K562 (cell line): Measurements from ENCODE around the gene KAT5. TPM values are rescaled to one million over a fixed set of nuclear protein-coding genes. Genes with fewer than 3 reads are reported as not detected.

Source experiments
- BMI1 ChIP-seq: fragments of 150-350 bp; IDR thresholded peaks from 2 replicates; pipeline ENCODE4 v1.6.1; 2014; ENCODE audit warnings: low read length
- CBX2 ChIP-seq: fragments of 200-600 bp; sonication (generic); IDR thresholded peaks from one replicate; pipeline ENCODE4 v1.6.1; 2012; ENCODE audit warnings: mild to moderate bottlenecking, low read length, inconsistent platforms; ENCODE audit not compliant: insufficient read depth, poor library complexity, severe bottlenecking
- CGGBP1 ChIP-seq: fragments of 250-450 bp; sonication (Bioruptor Pico); IDR thresholded peaks from 2 replicates; pipeline ENCODE4 v1.9.0; 2021; ENCODE audit warnings: mild to moderate bottlenecking
- CUX1 ChIP-seq: fragments of 200-800 bp; sonication (Bioruptor generic); IDR thresholded peaks from 2 replicates; pipeline ENCODE4 v1.6.1; 2016; ENCODE audit warnings: missing genetic modification characterization, missing compliant biosample characterization
- EGR1 ChIP-seq: fragments of 450-650 bp; conservative IDR thresholded peaks from 2 replicates; pipeline ENCODE4 v1.6.1; 2017; ENCODE audit warnings: mild to moderate bottlenecking
- ERF ChIP-seq: fragments of 450-650 bp; formaldehyde crosslinking; IDR thresholded peaks from 2 replicates; pipeline ENCODE4 v1.4.0; 2020; ENCODE audit warnings: mild to moderate bottlenecking, mixed read lengths
- ETV1 ChIP-seq: fragments of 450-650 bp; conservative IDR thresholded peaks from 2 replicates; pipeline ENCODE4 v1.6.1; 2016; ENCODE audit warnings: missing genetic modification characterization, control low read depth, low read depth, missing compliant biosample characterization
- HNRNPLL ChIP-seq: fragments of 200-400 bp; formaldehyde crosslinking; IDR thresholded peaks from 2 replicates; pipeline ENCODE4 v1.6.1; 2017; ENCODE audit warnings: low read length, low read depth, mild to moderate bottlenecking; ENCODE audit not compliant: poor library complexity, severe bottlenecking
- KLF1 ChIP-seq: fragments of 450-650 bp; IDR thresholded peaks from 2 replicates; pipeline ENCODE4 v1.6.1; 2016; ENCODE audit warnings: missing genetic modification characterization, missing compliant biosample characterization
- MEF2D ChIP-seq: conservative IDR thresholded peaks from 2 replicates; pipeline ENCODE4 v1.6.1; 2016; ENCODE audit warnings: low read depth, missing genetic modification characterization, missing compliant biosample characterization
- NFATC3 ChIP-seq: fragments of 450-650 bp; IDR thresholded peaks from 2 replicates; pipeline ENCODE4 v1.6.1; 2017; ENCODE audit warnings: mild to moderate bottlenecking
- NFE2L1 ChIP-seq: fragments of 450-650 bp; IDR thresholded peaks from 2 replicates; pipeline ENCODE4 v1.6.1; 2016; ENCODE audit warnings: missing genetic modification characterization, low read depth, mild to moderate bottlenecking, missing compliant biosample characterization, moderate library complexity, borderline replicate concordance
- NONO ChIP-seq, 2 experiments: fragments of 200-400 bp in 1 of 2; fragments of 450-650 bp in 1 of 2; formaldehyde crosslinking in 1 of 2; IDR thresholded peaks; 2 replicates each; pipeline ENCODE4 v1.6.1; 2017; ENCODE audit warnings: low read depth in 2 of 2, mild to moderate bottlenecking in 2 of 2, moderate library complexity in 2 of 2, low read length in 1 of 2
- PKNOX1 ChIP-seq: fragments of 450-650 bp; IDR thresholded peaks from 2 replicates; pipeline ENCODE4 v1.6.1; 2016
- PML ChIP-seq: IDR thresholded peaks from 2 replicates; pipeline ENCODE4 v1.6.1; 2012; ENCODE audit warnings: low read length, inconsistent platforms
- PTBP1 ChIP-seq: fragments of 200-400 bp; formaldehyde crosslinking; IDR thresholded peaks from 2 replicates; pipeline ENCODE4 v1.6.1; 2017; ENCODE audit warnings: low read depth, low read length
- RFX5 ChIP-seq: IDR thresholded peaks from 2 replicates; pipeline ENCODE4 v1.6.1; 2011; ENCODE audit warnings: low read depth, mild to moderate bottlenecking, improper control_type of control experiment, low read length
- THRAP3 ChIP-seq: fragments of 450-650 bp; IDR thresholded peaks from 2 replicates; pipeline ENCODE4 v1.6.1; 2016; ENCODE audit warnings: mild to moderate bottlenecking, inconsistent platforms, borderline replicate concordance
- ZNF174 ChIP-seq: fragments of 250-450 bp; sonication (Bioruptor Pico); IDR thresholded peaks from 2 replicates; pipeline ENCODE4 v1.4.0; 2020; ENCODE audit warnings: mild to moderate bottlenecking
- ZNF436 ChIP-seq: fragments of 250-450, 450-650 bp; sonication (Bioruptor Pico); formaldehyde crosslinking; IDR thresholded peaks from 2 replicates; pipeline ENCODE4 v1.7.0; 2020; ENCODE audit warnings: mild to moderate bottlenecking
- ZNF57 ChIP-seq: fragments of 450-650 bp; formaldehyde crosslinking; IDR thresholded peaks from 2 replicates; pipeline ENCODE4 v1.4.0; 2020; ENCODE audit warnings: mild to moderate bottlenecking, moderate library complexity
- polyA plus RNA-seq, 8 experiments: library from polyadenylated mRNA; depleted of rRNA in 4 of 8; stranded (reverse) in 5 of 8; unstranded in 3 of 8; fragments of >200 nt; fragmentation: Nextera tagmentation in 2 of 8; fragmentation: Illumina TruSeq in 1 of 8; extraction: Ambion mirVana in 2 of 8; extraction: Trizol in 1 of 8; gene quantifications; 2 replicates each; pipeline versions ENCODE4 v1.2.1 to v1.2.3, GENCODE V29; 2011 to 2014; ENCODE audit warnings: inconsistent platforms in 1 of 8, missing spikeins in 1 of 8
- total RNA-seq, 7 experiments: library from RNA; depleted of rRNA in 6 of 7; stranded (reverse); fragments of >200 nt in 6 of 7; fragmentation: Illumina TruSeq in 2 of 7; extraction: Trizol in 2 of 7; gene quantifications; 2 replicates each; pipeline versions ENCODE4 v1.2.1 to v1.2.3, GENCODE V29; 2011 to 2021; ENCODE audit warnings: low replicate concordance in 1 of 7
- TF ChIP-seq, protein P1 (sequence below): fragments of 450-650 bp; formaldehyde crosslinking; IDR thresholded peaks from 2 replicates; pipeline ENCODE4 v1.4.0; 2020; ENCODE audit warnings: mild to moderate bottlenecking, moderate library complexity

KAT5 gene
- total and polyA plus RNA-seq, 9 of the 15 experiments (the other 6 are each of a cell fraction or from before 2014, with no cell fraction given): 3.6 to 76.8 (median 52.7) TPM

DNA sequence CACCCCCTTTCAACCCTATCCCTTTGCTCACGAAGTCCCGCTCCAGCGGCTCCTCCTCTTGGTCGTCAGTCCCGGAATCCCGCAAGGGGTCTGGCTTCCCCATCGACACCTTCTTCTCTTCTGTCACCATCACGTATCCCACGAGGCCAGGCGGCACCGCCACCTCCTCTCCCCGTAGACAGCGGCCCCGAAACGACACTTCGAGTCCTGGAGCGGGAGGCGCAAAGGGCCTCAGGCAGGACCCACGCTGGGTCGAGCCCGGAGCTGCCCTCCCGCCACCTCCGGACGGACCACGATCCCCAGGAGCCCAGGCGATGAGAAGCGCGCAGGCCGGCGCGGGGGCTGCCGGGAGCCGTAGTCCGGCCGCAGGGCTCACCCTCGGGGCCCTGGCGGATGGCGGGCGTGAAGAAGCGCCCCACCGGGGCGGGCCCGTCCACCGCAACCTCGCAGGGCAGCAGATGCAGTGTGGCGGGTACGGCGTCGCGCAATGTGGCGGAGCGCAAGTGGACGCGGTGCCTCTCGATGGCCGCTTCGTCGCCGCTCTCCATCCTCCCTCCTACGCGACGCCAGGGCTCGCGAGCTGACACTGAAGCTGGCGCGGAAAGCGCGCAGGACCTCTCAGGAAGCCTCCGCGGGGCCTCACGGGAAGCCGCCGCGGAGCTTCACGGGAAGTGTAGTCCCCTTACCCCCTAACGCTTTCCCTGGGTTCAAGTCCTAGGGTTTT lies 8.3 kb downstream of the KAT5 start, which contains the start of gene RNASEH2C (continued):
- peak; percentile 70 to 96 for TF ChIP-seq NONO (IDR thresholded peaks at IDR 0.05; ENCODE audit: low read depth in 2 of 2, low read length in 1 of 2)
- peak; percentile 78 for TF ChIP-seq HNRNPLL
- peak; percentile 61 for TF ChIP-seq PML
- no peak for TF ChIP-seq CUX1 (CRISPR knock-in tag)
- TF ChIP-seq PTBP1: no peak
- TF ChIP-seq, protein P1, sequence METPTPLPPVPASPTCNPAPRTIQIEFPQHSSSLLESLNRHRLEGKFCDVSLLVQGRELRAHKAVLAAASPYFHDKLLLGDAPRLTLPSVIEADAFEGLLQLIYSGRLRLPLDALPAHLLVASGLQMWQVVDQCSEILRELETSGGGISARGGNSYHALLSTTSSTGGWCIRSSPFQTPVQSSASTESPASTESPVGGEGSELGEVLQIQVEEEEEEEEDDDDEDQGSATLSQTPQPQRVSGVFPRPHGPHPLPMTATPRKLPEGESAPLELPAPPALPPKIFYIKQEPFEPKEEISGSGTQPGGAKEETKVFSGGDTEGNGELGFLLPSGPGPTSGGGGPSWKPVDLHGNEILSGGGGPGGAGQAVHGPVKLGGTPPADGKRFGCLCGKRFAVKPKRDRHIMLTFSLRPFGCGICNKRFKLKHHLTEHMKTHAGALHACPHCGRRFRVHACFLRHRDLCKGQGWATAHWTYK (CRISPR knock-in tag): peak; percentile 67; the same call in 1 of the 2 replicates
- no peak; the same call in 1 of the 2 replicates for TF ChIP-seq ETV1 (tag)
- no peak for TF ChIP-seq NFE2L1 (tag)
- peak; percentile 78 for TF ChIP-seq EGR1
- no peak for TF ChIP-seq ERF (CRISPR knock-in tag)
- TF ChIP-seq ZNF436 (CRISPR knock-in tag): no peak
- TF ChIP-seq MEF2D: no peak
- TF ChIP-seq BMI1: no peak
- no peak for TF ChIP-seq ZNF174
- TF ChIP-seq KLF1 (tag): peak; percentile 45; the same call in 1 of the 2 replicates
- no peak for TF ChIP-seq RFX5
- TF ChIP-seq PKNOX1: 0 out of 2 replicates have a peak, but pooled peaks have one; percentile 18
- no peak for TF ChIP-seq ZNF57 (CRISPR knock-in tag)
- TF ChIP-seq THRAP3: no peak
- no peak for TF ChIP-seq NFATC3
- TF ChIP-seq CBX2: no peak
- no peak for TF ChIP-seq CGGBP1
